Transverse colon (tissue), 4 donors: ENCODE results near the gene DIAPH3.

Source experiments
- CTCF ChIP-seq, 5 experiments: fragments of 200-600 bp in 3 of 5; fragments of 450-650 bp in 2 of 5; sonication (generic) in 3 of 5; IDR thresholded peaks; 1 replicate in 2 of 5; 2 replicates in 3 of 5; pipeline ENCODE4 v1.5.1; 2016 to 2017; ENCODE audit warnings: antibody characterized with exemption in 5 of 5, inconsistent platforms in 3 of 5, mild to moderate bottlenecking in 2 of 5, moderate library complexity in 1 of 5
- POLR2AphosphoS5 ChIP-seq, 3 donors: sonication (generic); formaldehyde crosslinking; IDR thresholded peaks; one replicate each; pipeline ENCODE4 v1.6.1; 2016; ENCODE audit warnings: antibody characterized with exemption in 3 of 3

GRCh38 chr13:59948686-59949085 lies 215.0 kb downstream of the DIAPH3 start:
- TF ChIP-seq CTCF (IDR thresholded peaks at IDR 0.05): no peak
- no peak for TF ChIP-seq POLR2AphosphoS5 (IDR thresholded peaks at IDR 0.05)
